K562 (cell line): ENCODE results near the gene ALAS2. TPM values are rescaled to one million over a fixed set of nuclear protein-coding genes. Genes with fewer than 3 reads are reported as not detected.

Experiments
- ZNF561 ChIP-seq: fragments of 450-650 bp; formaldehyde crosslinking; conservative IDR thresholded peaks from 2 replicates; pipeline ENCODE4 v1.4.0; 2020; ENCODE audit warnings: mild to moderate bottlenecking, moderate library complexity
- polyA plus RNA-seq, 8 experiments: library from polyadenylated mRNA; depleted of rRNA in 4 of 8; stranded (reverse) in 5 of 8; unstranded in 3 of 8; fragments of >200 nt; fragmentation: Nextera tagmentation in 2 of 8; fragmentation: Illumina TruSeq in 1 of 8; extraction: Ambion mirVana in 2 of 8; extraction: Trizol in 1 of 8; gene quantifications; 2 replicates each; pipeline versions ENCODE4 v1.2.1 to v1.2.3, GENCODE V29; 2011 to 2014; ENCODE audit warnings: inconsistent platforms in 1 of 8, missing spikeins in 1 of 8
- total RNA-seq, 7 experiments: library from RNA; depleted of rRNA in 6 of 7; stranded (reverse); fragments of >200 nt in 6 of 7; fragmentation: Illumina TruSeq in 2 of 7; extraction: Trizol in 2 of 7; gene quantifications; 2 replicates each; pipeline versions ENCODE4 v1.2.1 to v1.2.3, GENCODE V29; 2011 to 2021; ENCODE audit warnings: low replicate concordance in 1 of 7
- TF ChIP-seq, protein P1 (sequence below): fragments of 450-650 bp; IDR thresholded peaks from 2 replicates; pipeline ENCODE4 v1.6.1; 2016; ENCODE audit warnings: low read depth

ALAS2 gene
- total and polyA plus RNA-seq, 9 of the 15 experiments (the other 6 are each of a cell fraction or from before 2014, with no cell fraction given), result 14.6 to 101 (median 33.4) TPM

DNA sequence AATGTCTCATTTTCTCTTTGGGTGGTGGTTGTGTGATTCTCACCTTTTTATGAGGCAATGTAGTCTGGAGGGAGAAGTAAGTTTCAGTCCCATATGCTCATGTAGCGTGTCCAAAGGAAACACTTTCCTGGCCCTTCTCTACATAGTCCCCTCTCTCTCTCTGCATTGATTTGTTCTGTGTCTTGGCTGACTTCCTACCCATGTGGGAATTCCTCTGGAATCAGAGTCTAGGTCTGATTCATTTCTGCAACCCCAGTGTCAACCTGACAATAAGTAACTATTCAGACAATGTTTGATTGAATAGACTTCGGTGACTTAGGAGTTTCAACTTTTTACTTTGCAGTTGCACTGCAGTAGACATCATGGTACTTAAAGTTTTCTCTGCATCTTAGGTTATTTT, 2.7 kb upstream of the ALAS2 start (continued):
- TF ChIP-seq, protein P1, sequence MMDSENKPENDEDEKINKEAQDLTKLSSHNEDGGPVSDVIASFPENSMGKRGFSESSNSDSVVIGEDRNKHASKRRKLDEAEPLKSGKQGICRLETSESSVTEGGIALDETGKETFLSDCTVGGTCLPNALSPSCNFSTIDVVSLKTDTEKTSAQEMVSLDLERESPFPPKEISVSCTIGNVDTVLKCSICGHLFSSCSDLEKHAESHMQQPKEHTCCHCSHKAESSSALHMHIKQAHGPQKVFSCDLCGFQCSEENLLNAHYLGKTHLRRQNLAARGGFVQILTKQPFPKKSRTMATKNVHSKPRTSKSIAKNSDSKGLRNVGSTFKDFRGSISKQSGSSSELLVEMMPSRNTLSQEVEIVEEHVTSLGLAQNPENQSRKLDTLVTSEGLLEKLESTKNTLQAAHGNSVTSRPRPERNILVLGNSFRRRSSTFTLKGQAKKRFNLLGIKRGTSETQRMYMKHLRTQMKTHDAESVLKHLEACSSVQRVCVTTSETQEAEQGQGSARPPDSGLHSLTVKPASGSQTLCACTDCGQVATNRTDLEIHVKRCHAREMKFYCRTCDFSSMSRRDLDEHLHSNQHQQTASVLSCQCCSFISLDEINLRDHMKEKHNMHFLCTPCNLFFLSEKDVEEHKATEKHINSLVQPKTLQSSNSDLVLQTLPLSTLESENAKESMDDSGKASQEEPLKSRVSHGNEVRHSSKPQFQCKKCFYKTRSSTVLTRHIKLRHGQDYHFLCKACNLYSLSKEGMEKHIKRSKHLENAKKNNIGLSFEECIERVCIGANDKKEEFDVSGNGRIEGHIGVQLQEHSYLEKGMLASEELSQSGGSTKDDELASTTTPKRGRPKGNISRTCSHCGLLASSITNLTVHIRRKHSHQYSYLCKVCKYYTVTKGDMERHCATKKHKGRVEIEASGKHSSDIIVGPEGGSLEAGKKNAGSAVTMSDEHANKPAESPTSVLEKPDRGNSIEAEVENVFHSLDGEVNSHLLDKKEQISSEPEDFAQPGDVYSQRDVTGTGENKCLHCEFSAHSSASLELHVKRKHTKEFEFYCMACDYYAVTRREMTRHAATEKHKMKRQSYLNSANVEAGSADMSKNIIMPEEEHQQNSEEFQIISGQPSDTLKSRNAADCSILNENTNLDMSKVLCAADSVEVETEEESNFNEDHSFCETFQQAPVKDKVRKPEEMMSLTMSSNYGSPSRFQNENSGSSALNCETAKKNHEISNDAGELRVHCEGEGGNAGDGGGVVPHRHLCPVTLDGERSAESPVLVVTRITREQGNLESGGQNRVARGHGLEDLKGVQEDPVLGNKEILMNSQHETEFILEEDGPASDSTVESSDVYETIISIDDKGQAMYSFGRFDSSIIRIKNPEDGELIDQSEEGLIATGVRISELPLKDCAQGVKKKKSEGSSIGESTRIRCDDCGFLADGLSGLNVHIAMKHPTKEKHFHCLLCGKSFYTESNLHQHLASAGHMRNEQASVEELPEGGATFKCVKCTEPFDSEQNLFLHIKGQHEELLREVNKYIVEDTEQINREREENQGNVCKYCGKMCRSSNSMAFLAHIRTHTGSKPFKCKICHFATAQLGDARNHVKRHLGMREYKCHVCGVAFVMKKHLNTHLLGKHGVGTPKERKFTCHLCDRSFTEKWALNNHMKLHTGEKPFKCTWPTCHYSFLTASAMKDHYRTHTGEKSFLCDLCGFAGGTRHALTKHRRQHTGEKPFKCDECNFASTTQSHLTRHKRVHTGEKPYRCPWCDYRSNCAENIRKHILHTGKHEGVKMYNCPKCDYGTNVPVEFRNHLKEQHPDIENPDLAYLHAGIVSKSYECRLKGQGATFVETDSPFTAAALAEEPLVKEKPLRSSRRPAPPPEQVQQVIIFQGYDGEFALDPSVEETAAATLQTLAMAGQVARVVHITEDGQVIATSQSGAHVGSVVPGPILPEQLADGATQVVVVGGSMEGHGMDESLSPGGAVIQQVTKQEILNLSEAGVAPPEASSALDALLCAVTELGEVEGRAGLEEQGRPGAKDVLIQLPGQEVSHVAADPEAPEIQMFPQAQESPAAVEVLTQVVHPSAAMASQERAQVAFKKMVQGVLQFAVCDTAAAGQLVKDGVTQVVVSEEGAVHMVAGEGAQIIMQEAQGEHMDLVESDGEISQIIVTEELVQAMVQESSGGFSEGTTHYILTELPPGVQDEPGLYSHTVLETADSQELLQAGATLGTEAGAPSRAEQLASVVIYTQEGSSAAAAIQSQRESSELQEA, result no peak
- no peak for TF ChIP-seq ZNF561 (CRISPR knock-in tag)
- TF ChIP-seq, all 486 proteins: peak for 0
